Neural crest cell (in vitro differentiated cells): ENCODE results near the gene SPRN. TPM values are rescaled to one million over a fixed set of nuclear protein-coding genes. Genes with fewer than 3 reads are reported as not detected.
"Not testable (repeated sequence)": the region's sequence is repeated elsewhere in the genome, so short reads cannot be mapped to it uniquely, and the experiment has no call there.

ENCODE experiments used
- DNase-seq: peaks from one replicate; pipeline ENCODE4 v3.0.0; 2021; ENCODE audit warnings: low read depth, mixed read lengths, low spot score
- H3K27ac Mint-ChIP-seq: one replicate; pipeline ENCODE4 v1.8.0; 2021; ENCODE audit warnings: mild to moderate bottlenecking, mixed read lengths; ENCODE audit not compliant: unreplicated experiment
- H3K27me3 Mint-ChIP-seq: 2 replicates; pipeline ENCODE4 v1.8.0; 2021; ENCODE audit warnings: low read depth, mild to moderate bottlenecking, mixed read lengths
- H3K36me3 Mint-ChIP-seq: 2 replicates; pipeline ENCODE4 v1.8.0; 2021; ENCODE audit warnings: low read depth, mild to moderate bottlenecking, mixed read lengths
- H3K4me1 Mint-ChIP-seq: 2 replicates; pipeline ENCODE4 v1.8.0; 2021; ENCODE audit warnings: mixed read lengths
- H3K4me3 Mint-ChIP-seq: one replicate; pipeline ENCODE4 v1.8.0; 2021; ENCODE audit warnings: mild to moderate bottlenecking, mixed read lengths
- H3K9me3 Mint-ChIP-seq: 2 replicates; pipeline ENCODE4 v1.8.0; 2021; ENCODE audit warnings: mixed read lengths
- CTCF ChIP-seq: fragments of 200-600 bp; sonication (generic); conservative IDR thresholded peaks from 2 replicates; pipeline ENCODE4 v1.5.0; 2021; ENCODE audit warnings: antibody characterized with exemption, mild to moderate bottlenecking
- total RNA-seq: library from RNA; stranded (reverse); gene quantifications from 2 replicates; pipeline ENCODE4 v1.2.1, GENCODE V29; 2021

The SPRN gene
- total RNA-seq, 1 donor from 2014 or later = 0.37 TPM

DNA sequence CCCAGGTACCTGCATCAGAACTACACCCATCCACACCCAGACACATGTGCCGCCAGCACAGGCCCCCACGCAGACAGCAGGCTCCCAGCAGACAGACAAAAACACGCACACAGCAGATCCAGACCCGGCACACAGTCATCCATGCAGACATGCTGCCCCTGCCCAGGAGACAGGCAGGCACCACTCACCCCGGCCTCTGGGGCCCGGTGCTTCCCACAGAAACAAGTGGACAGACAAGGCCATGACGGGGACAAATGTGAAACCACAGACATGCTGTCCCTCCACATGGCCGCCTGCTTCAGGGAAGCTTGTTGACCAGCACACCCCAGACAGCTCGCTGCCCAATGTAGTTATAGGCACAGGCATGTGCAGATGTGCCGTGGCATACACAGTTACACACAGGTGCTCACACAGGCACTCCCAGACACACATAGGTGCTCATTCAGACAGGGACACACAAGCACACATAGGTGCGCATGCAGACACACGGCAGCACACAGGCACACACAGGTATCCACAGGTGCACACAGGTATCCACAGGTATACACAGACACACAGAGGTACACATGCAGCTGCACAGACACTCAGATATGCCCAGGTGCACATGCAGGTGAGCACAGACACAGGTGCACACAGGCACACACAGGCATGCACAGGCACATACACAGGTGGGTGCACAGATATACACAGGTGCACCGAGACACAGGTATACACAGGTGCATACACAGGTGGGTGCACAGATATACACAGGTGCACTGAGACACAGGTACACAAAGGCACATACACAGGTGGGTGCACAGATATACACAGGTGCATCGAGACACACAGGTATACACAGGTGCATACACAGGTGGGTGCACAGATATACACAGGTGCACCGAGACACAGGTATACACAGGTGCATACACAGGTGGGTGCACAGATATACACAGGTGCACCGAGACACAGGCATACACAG is 18.8 kb upstream of the SPRN start:
- Mint-ChIP-seq H3K27me3 (no peaks in the 10 kb centered on the region), H3K9me3 (peaks cover 23% of the 10 kb centered on the region), H3K36me3 (peaks cover 19% of the 10 kb centered on the region), H3K4me1 (no peaks in the 10 kb centered on the region), H3K4me3 (no peak overlapping the region), H3K27ac (no peak overlapping the region)
- no peak for TF ChIP-seq CTCF
- no peak for DNase-seq

- H3K4me1 Mint-ChIP-seq = no peaks in the 10 kb centered on the region
- no peak for TF ChIP-seq CTCF
- no peaks in the 10 kb centered on the region for H3K27me3 Mint-ChIP-seq
- H3K9me3 Mint-ChIP-seq = peaks cover 15% of the 10 kb centered on the region
- DNase-seq = no peak
- H3K27ac Mint-ChIP-seq = no peak overlapping the region
- peaks cover 15% of the 10 kb centered on the region for H3K36me3 Mint-ChIP-seq
- no peak overlapping the region for H3K4me3 Mint-ChIP-seq
Measured at GRCh38 chr10:133442191-133442966, 18.0 kb upstream of the SPRN start.

DNA sequence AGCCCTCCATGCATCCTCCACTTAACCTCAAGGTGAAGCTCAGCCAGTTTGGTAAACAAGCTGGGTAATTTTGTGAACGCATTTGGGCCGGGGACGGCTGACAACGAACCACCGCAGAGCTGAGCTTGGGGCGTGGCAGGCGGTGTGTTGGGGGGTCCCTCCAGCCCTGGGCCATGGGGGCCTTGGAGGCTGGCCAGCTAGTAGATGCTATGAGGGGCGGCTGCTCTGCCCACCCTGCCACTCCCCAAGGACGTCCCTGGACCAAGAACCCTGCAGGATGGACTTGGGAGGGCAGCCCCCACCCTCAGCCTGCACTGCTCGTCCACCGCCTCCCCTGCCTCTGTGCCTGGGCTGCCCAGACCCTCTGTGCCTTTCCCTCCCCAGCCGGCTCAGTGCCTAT is 17.4 kb upstream of the SPRN start:
- Mint-ChIP-seq H3K4me1 (no peaks in the 10 kb centered on the region), H3K36me3 (peaks cover 13% of the 10 kb centered on the region), H3K4me3 (no peak overlapping the region), H3K27ac (no peak overlapping the region), H3K27me3 (no peaks in the 10 kb centered on the region), H3K9me3 (peaks cover 13% of the 10 kb centered on the region)
- TF ChIP-seq CTCF = no peak
- DNase-seq = no peak

DNA sequence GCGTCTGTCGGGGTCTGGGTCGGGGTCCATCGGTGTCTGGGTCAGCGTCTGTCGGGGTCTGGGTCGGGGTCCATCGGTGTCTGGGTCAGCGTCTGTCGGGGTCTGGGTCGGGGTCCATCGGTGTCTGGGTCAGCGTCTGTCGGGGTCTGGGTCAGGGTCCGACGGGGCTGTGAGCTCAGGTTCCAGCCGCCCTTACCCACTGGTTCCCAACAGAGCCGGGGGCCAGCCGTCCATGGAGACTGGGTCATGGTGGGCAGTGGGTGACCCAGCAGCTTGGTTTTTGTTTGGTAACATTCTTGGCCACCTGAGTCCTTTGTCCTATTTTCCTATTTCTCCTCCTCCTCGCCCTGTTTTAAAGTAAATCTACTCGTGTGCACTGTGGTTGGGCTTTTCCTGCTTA is 16.9 kb upstream of the SPRN start:
- Mint-ChIP-seq H3K36me3 (peaks cover 11% of the 10 kb centered on the region), H3K9me3 (peaks cover 15% of the 10 kb centered on the region)
- DNase-seq, H3K4me3 Mint-ChIP-seq, H3K27ac Mint-ChIP-seq, H3K27me3 Mint-ChIP-seq, H3K4me1 Mint-ChIP-seq: not testable (repeated sequence)

- Mint-ChIP-seq H3K36me3 (peaks cover 11% of the 10 kb centered on the region), H3K4me1 (no peaks in the 10 kb centered on the region), H3K9me3 (peaks cover 15% of the 10 kb centered on the region), H3K27me3 (no peaks in the 10 kb centered on the region), H3K27ac (no peak overlapping the region), H3K4me3 (no peak overlapping the region)
- TF ChIP-seq CTCF = no peak
- no peak for DNase-seq
Measured at GRCh38 chr10:133440633-133441285, 16.3 kb upstream of the SPRN start.
